Psoas muscle (tissue), 8 donors: ENCODE results near the gene NABP1. TPM values are rescaled to one million over a fixed set of nuclear protein-coding genes. Genes with fewer than 3 reads are reported as not detected.
A peak's percentile ranks its signal among the peaks of the same experiment; 100 is the strongest.

Experiments used
- ATAC-seq, 4 donors: fragments of 200-7000 bp; cut with Tn5 transposase; one replicate each; pipeline ENCODE4 v1.9.1; 2020; ENCODE audit warnings: moderate library complexity in 3 of 4, mild to moderate bottlenecking in 2 of 4
- DNase-seq, 2 donors: peaks; one replicate each; pipeline ENCODE4 v3.0.0-alpha.2; 2020
- H3K27ac ChIP-seq: fragments of 200-600 bp; one replicate; pipeline ENCODE4 v1.8.0; 2022
- H3K27me3 ChIP-seq, 3 donors: fragments of 200-600 bp in 1 of 3; one replicate each; pipeline versions ENCODE4 v1.6.1 to v1.8.0; 2013 to 2022; ENCODE audit warnings: low read length in 2 of 3, mild to moderate bottlenecking in 2 of 3, moderate library complexity in 1 of 3; ENCODE audit not compliant: insufficient read depth in 3 of 3
- H3K36me3 ChIP-seq, 2 donors: fragments of 200-600 bp in 1 of 2; one replicate each; pipeline versions ENCODE4 v1.6.1 to v1.8.0; 2013 to 2022; ENCODE audit warnings: low read depth in 1 of 2, mild to moderate bottlenecking in 1 of 2, moderate library complexity in 1 of 2; ENCODE audit not compliant: insufficient read depth in 1 of 2
- H3K4me1 ChIP-seq: fragments of 200-600 bp; one replicate; pipeline ENCODE4 v1.8.0; 2022
- H3K4me3 ChIP-seq: fragments of 200-600 bp; one replicate; pipeline ENCODE4 v1.8.0; 2022; ENCODE audit warnings: mild to moderate bottlenecking
- H3K9me3 ChIP-seq: fragments of 200-600 bp; one replicate; pipeline ENCODE4 v1.8.0; 2022
- WGBS, 3 donors: extraction: QIAGEN DNeasy Blood & Tissue Kit; methylation state at CpG; one replicate each; pipeline versions ENCODE4 v1.1.6 to v1.1.7; 2013; 5-methylcytosine and 5-hydroxymethylcytosine counted together
- intact Hi-C, 2 donors: fragments of 100-400 bp; cut with DNase I; formaldehyde crosslinking; loops; one replicate each; pipeline versions ENCODE4 v1.11.0 to v1.14.2; 2022
- polyA plus RNA-seq, 3 donors: library from polyadenylated mRNA; stranded (reverse); fragments of 200-250 nt; gene quantifications; one replicate each; pipeline ENCODE4 v1.2.3, GENCODE V29; 2013
- total RNA-seq, 4 donors: library from RNA; stranded (reverse); fragmentation: NEBNext Ultra II Directional in 2 of 4; extraction: Animal tissue kit (Norgen Biotek cat#: 25700) in 2 of 4; gene quantifications; one replicate each; pipeline versions ENCODE4 v1.2.1 to v1.2.4, GENCODE V29; 2021 to 2023
- TF ChIP-seq, protein P1 (sequence below): fragments of 200-600 bp; IDR thresholded peaks from one replicate; pipeline ENCODE4 v1.8.0; 2022; ENCODE audit warnings: antibody characterized with exemption
- donor health status: healthy with polysubstance abuse.
- donor health status: DM: no; HTN: no; CAD: no; lungs with moderate emphysema.
- donor health status: Bipolar disorder and iron deficiency.
- donor health status: healthy.
- donor health status: DM: yes; HTN: yes; CAD: no.
- donor health status: DM: no; HTN: no; CAD: no.
- donor health status: DM: no; HTN: no; CAD: no.
- donor health status: DM: yes; HTN: yes; CAD: no.

Gene NABP1
- total and polyA plus RNA-seq, 7 donors, result 4.0 to 41.6 (median 8.4) TPM

DNA sequence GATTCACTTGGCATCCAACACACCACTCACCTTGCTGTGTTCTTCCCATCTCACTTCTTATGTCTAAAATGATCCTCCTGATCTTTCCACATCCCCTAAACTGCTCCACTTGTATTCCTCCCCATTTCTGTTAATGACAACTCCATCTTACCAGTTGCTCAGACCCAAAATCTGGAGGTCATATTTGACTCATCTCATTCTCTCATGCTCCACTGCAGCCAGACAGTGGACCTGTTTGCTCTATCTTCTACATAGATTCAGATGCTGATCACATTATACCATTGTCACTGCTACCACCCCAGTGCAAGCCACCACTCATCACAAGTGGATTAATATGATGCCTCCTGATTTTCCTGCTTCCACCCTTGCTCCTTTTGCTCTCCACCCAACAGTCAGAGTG lies 7.9 kb upstream of the NABP1 start:
- ATAC-seq, result no peak

DNA sequence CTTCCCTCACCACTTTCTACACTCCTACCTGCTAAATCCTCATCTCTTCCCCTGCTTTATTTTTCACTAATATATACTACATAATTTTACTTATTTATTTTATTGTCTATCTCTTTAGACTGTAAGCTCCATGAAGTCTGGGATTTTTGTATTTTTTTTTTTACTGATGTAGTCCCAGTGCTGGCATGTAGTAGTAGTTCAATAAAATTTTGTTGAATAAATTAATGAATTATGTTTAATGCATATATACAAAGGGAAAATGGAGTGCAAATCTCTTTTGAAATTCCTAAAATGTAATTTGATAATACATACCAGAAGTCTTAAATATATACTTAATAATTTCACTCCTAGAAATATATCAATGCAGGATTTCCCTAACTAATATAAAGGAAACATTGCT lies 7.1 kb upstream of the NABP1 start:
- H3K27ac ChIP-seq, result no peak overlapping the region
- TF ChIP-seq, protein P1, sequence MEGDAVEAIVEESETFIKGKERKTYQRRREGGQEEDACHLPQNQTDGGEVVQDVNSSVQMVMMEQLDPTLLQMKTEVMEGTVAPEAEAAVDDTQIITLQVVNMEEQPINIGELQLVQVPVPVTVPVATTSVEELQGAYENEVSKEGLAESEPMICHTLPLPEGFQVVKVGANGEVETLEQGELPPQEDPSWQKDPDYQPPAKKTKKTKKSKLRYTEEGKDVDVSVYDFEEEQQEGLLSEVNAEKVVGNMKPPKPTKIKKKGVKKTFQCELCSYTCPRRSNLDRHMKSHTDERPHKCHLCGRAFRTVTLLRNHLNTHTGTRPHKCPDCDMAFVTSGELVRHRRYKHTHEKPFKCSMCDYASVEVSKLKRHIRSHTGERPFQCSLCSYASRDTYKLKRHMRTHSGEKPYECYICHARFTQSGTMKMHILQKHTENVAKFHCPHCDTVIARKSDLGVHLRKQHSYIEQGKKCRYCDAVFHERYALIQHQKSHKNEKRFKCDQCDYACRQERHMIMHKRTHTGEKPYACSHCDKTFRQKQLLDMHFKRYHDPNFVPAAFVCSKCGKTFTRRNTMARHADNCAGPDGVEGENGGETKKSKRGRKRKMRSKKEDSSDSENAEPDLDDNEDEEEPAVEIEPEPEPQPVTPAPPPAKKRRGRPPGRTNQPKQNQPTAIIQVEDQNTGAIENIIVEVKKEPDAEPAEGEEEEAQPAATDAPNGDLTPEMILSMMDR, result no peak
- DNase-seq (no peak), ATAC-seq (no peak)
- no peaks in the 10 kb centered on the region for H3K27me3 ChIP-seq
- no peak overlapping the region for H3K4me3 ChIP-seq
- no peaks in the 10 kb centered on the region for H3K36me3 ChIP-seq
- intact Hi-C loops, result no loop called here
- no peaks in the 10 kb centered on the region for H3K4me1 ChIP-seq
- no peaks in the 10 kb centered on the region for H3K9me3 ChIP-seq

More for the DNA sequence above, 7.9 kb upstream of the NABP1 start:
- Histone ChIP-seq H3K27ac (no peak overlapping the region), H3K9me3 (no peaks in the 10 kb centered on the region), H3K4me1 (no peaks in the 10 kb centered on the region), H3K4me3 (no peak overlapping the region), H3K27me3 (no peaks in the 10 kb centered on the region), H3K36me3 (no peaks in the 10 kb centered on the region)
- no peak for DNase-seq
- TF ChIP-seq, protein P1, result no peak
- intact Hi-C loops, result no loop called here

DNA sequence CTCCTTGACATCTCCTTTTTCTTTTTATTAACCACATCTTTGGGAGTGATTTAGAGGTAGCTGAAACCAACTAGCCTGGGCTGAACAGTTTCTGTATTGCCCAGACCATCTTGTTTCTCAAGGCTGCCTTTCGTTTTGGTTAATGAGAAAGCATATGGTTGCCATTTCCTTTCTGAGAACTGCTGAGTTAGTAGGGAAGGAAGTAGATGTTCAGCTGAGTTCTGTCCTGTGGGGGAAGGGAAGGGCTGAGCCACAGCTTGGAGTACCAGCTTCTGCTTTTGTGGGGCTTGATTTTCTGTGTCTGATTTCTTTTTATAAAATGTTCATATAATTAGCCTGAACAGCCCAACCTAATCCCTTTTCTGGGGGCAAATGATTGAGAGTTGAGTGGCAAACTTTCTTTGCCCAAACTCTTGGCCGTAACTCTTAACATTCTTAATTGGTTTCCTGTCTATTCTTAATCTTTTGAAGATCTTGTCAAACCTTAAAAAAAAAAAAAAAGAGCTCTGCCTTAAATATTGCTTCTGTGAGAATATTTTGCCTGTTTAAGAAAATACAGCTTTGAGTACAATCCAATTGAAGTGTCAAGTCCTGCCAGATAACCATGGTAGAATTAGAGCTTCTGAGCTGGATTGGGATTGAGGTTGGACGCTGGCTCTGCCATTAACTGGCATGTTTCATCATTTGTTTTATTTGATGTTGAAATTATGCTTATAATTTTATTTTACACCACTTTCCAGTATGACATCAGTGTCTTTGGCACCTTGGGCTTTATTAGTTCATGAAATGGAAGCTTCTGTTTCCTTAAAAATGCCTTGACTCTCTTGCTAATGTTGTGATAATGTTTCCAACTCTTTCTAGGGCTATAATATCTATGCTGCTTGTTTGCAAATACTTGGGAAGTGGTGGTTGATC lies 1.9 kb upstream of the NABP1 start:
- Histone ChIP-seq H3K9me3 (no peaks in the 10 kb centered on the region), H3K27me3 (no peaks in the 10 kb centered on the region), H3K36me3 (no peaks in the 10 kb centered on the region), H3K4me1 (peaks cover 17% of the 10 kb centered on the region), H3K27ac (no peak overlapping the region), H3K4me3 (no peak overlapping the region)
- TF ChIP-seq, protein P1, result no peak
- ATAC-seq, result no peak
- 41 to 63% (median 50%) methylated on average over 3 of the region's 3 CpGs for WGBS, 3 donors
- intact Hi-C loops, result no loop called here
- peak; percentile 28 to 55 for DNase-seq

DNA sequence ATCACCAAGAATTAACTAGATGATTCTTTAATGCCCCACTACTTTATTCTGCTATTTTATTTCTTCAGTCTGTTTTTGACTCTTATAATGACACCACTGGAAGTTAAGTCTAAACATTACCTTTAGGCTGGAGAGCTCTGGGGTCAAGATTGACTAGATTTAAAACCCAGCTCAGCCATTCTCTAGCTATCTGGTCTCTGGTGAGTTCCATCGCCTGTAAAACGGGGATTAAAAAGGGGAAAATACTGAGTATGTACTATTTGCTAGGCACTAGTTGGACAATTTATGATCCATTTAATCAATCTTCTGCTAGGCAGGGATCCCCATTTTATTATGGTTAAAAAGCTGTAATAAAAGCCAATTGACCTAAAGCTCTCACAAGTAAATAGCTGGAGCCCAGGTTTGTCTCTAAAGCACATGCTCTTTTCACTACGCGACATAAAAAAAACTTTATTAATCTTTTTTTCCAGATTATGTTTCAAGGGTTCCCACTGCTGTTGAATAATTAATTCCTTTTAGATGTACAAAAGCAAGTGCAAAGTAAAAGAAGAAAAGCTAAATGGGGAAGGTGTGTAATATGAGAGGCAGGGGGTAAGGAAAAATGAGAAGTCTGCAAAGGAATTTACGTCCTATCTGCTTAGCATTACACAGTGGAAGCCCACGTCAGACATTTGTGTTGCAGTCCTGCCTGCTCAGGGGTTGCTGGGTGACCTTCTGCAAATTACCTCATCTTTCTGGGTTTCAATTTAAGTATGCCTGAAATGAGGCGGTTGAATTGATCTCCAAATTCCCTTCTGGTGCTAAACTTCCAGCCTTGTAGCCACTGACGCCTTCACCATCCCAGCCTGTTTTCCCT lies 918 bp upstream of the NABP1 start:
- ATAC-seq (peak; percentile 22 to 39 (median 26)), DNase-seq (no peak)
- H3K27ac ChIP-seq, result peak overlapping the region; percentile 96
- H3K9me3 ChIP-seq, result no peaks in the 10 kb centered on the region
- H3K36me3 ChIP-seq, result peaks cover under 1 to 5% of the 10 kb centered on the region in 2 donors
- 10 to 17% (median 13%) methylated on average over 8 of the region's 8 CpGs for WGBS, 3 donors
- H3K27me3 ChIP-seq, result no peaks in the 10 kb centered on the region
- intact Hi-C loops, result no loop called here
- TF ChIP-seq, protein P1, result no peak
- H3K4me1 ChIP-seq, result peaks cover 22% of the 10 kb centered on the region
- peak overlapping the region; percentile 80 for H3K4me3 ChIP-seq
